ENCODE measurements around the gene PAX7.
"Not testable (repeated sequence)": the region's sequence is repeated elsewhere in the genome, so short reads cannot be mapped to it uniquely, and the experiment has no call there.

Gene PAX7

GRCh38 chr1:18748435-18748834, 117.8 kb downstream of the PAX7 start:
- DNase-seq (ENCODE audit: extremely low read depth in 1 of 2, low read depth in 1 of 2), result no peak

GRCh38 chr1:18749569-18749968, 118.9 kb downstream of the PAX7 start:
- no peak for DNase-seq (ENCODE audit: extremely low read depth in 1 of 2, low read depth in 1 of 2)

GRCh38 chr1:18750600-18750999, 120.0 kb downstream of the PAX7 start:
- DNase-seq (ENCODE audit: extremely low read depth in 1 of 2, low read depth in 1 of 2), result no peak

GRCh38 chr1:18751425-18751824, 120.8 kb downstream of the PAX7 start:
- no peak for DNase-seq (ENCODE audit: extremely low read depth in 1 of 2, low read depth in 1 of 2)

GRCh38 chr1:18752409-18752808, 121.8 kb downstream of the PAX7 start:
- no peak for DNase-seq (ENCODE audit: extremely low read depth in 1 of 2, low read depth in 1 of 2)

- DNase-seq (ENCODE audit: extremely low read depth in 1 of 2, low read depth in 1 of 2), result no peak
These were observed 129.5 kb downstream of the PAX7 start for GRCh38 chr1:18760156-18760555.

GRCh38 chr1:18761948-18762840, 131.5 kb downstream of the PAX7 start:
- no peak for DNase-seq (ENCODE audit: extremely low read depth in 1 of 2, low read depth in 1 of 2)

- DNase-seq (ENCODE audit: extremely low read depth in 1 of 2, low read depth in 1 of 2), result no peak
These were observed 133.7 kb downstream of the PAX7 start for GRCh38 chr1:18764362-18764761.

- DNase-seq (ENCODE audit: extremely low read depth in 1 of 2, low read depth in 1 of 2), result no peak
These were observed 135.1 kb downstream of the PAX7 start for GRCh38 chr1:18765725-18766124.

- no peak for DNase-seq (ENCODE audit: extremely low read depth in 1 of 2, low read depth in 1 of 2)
These were observed 135.7 kb downstream of the PAX7 start for GRCh38 chr1:18766328-18766727.

- DNase-seq (ENCODE audit: extremely low read depth in 1 of 2, low read depth in 1 of 2), result not testable (repeated sequence)
These were observed 136.9 kb downstream of the PAX7 start for GRCh38 chr1:18767576-18767975.

- DNase-seq (ENCODE audit: extremely low read depth in 1 of 2, low read depth in 1 of 2), result no peak
These were observed 137.4 kb downstream of the PAX7 start for GRCh38 chr1:18768086-18768485.

GRCh38 chr1:18769140-18769539, 138.5 kb downstream of the PAX7 start:
- DNase-seq (ENCODE audit: extremely low read depth in 1 of 2, low read depth in 1 of 2), result no peak

GRCh38 chr1:18770799-18771198, 140.2 kb downstream of the PAX7 start:
- DNase-seq (ENCODE audit: extremely low read depth in 1 of 2, low read depth in 1 of 2), result no peak

GRCh38 chr1:18773753-18774152, 143.1 kb downstream of the PAX7 start:
- no peak for DNase-seq (ENCODE audit: extremely low read depth in 1 of 2, low read depth in 1 of 2)

GRCh38 chr1:18775341-18775740, 144.7 kb downstream of the PAX7 start:
- DNase-seq (ENCODE audit: extremely low read depth in 1 of 2, low read depth in 1 of 2), result no peak

- DNase-seq (ENCODE audit: extremely low read depth in 1 of 2, low read depth in 1 of 2), result no peak
These were observed 146.1 kb downstream of the PAX7 start for GRCh38 chr1:18776777-18777176.

- DNase-seq (ENCODE audit: extremely low read depth in 1 of 2, low read depth in 1 of 2), result no peak
These were observed 147.8 kb downstream of the PAX7 start for GRCh38 chr1:18778437-18778836.

- DNase-seq (ENCODE audit: extremely low read depth in 1 of 2, low read depth in 1 of 2), result no peak
These were observed 150.4 kb downstream of the PAX7 start for GRCh38 chr1:18781031-18781430.

- DNase-seq (ENCODE audit: extremely low read depth in 1 of 2, low read depth in 1 of 2), result no peak
These were observed 153.2 kb downstream of the PAX7 start for GRCh38 chr1:18783705-18784481.

- no peak for DNase-seq (ENCODE audit: extremely low read depth in 1 of 2, low read depth in 1 of 2)
These were observed 153.8 kb downstream of the PAX7 start for GRCh38 chr1:18784482-18784831.

- DNase-seq (ENCODE audit: extremely low read depth in 1 of 2, low read depth in 1 of 2), result no peak
These were observed 155.5 kb downstream of the PAX7 start for GRCh38 chr1:18786149-18786548.
